Upper lobe of right lung (tissue), 1 donor: ENCODE data around the gene ALOX12B. TPM values are rescaled to one million over a fixed set of nuclear protein-coding genes. Genes with fewer than 3 reads are reported as not detected.
A peak's percentile ranks its signal among the peaks of the same experiment; 100 is the strongest.

Experiments used
- ATAC-seq: fragments of 200-7000 bp; cut with Tn5 transposase; one replicate; pipeline ENCODE4 v1.9.1; 2020; ENCODE audit warnings: mild to moderate bottlenecking, moderate library complexity
- DNase-seq: peaks from one replicate; pipeline ENCODE4 v3.0.0-alpha.2; 2020
- H3K27ac ChIP-seq: fragments of 200-600 bp; one replicate; pipeline ENCODE4 v1.8.0; 2022
- H3K27me3 ChIP-seq: fragments of 200-600 bp; one replicate; pipeline ENCODE4 v1.8.0; 2022; ENCODE audit warnings: mild to moderate bottlenecking
- H3K36me3 ChIP-seq: fragments of 200-600 bp; one replicate; pipeline ENCODE4 v1.8.0; 2022
- H3K4me1 ChIP-seq: fragments of 200-600 bp; one replicate; pipeline ENCODE4 v1.8.0; 2022
- H3K4me3 ChIP-seq: fragments of 200-600 bp; one replicate; pipeline ENCODE4 v1.8.0; 2022; ENCODE audit warnings: mild to moderate bottlenecking
- H3K9me3 ChIP-seq: fragments of 200-600 bp; one replicate; pipeline ENCODE4 v1.8.0; 2022
- CTCF ChIP-seq: fragments of 200-600 bp; IDR thresholded peaks from one replicate; pipeline ENCODE4 v1.8.0; 2022; ENCODE audit warnings: antibody characterized with exemption
- intact Hi-C: fragments of 100-400 bp; cut with DNase I; formaldehyde crosslinking; loops from one replicate; pipeline ENCODE4 v1.11.0; 2022
- total RNA-seq: library from RNA; stranded (reverse); fragmentation: NEBNext Ultra II Directional; extraction: Animal tissue kit (Norgen Biotek cat#: 25700); gene quantifications from one replicate; pipeline ENCODE4 v1.2.1, GENCODE V29; 2021
- donor health status: DM: no; HTN: yes; CAD: no; lungs with severe emphysema.

Gene ALOX12B
- total RNA-seq, 1 donor from 2014 or later: not detected

- TF ChIP-seq CTCF: no peak
- H3K9me3 ChIP-seq: no peaks in the 10 kb centered on the region
- H3K27ac ChIP-seq: no peak overlapping the region
- H3K36me3 ChIP-seq: no peaks in the 10 kb centered on the region
- peak overlapping the region; percentile 67 for H3K4me3 ChIP-seq
- H3K4me1 ChIP-seq: peaks cover 72% of the 10 kb centered on the region
- DNase-seq: no peak
- intact Hi-C loops: loop anchor here (5.0 kb wide), 1 partner anchor 64 kb away; no protein-coding TSS in a partner anchor
- no peak for ATAC-seq
- H3K27me3 ChIP-seq: peaks cover 22% of the 10 kb centered on the region
Measured at GRCh38 chr17:8122924-8123694, 35.6 kb upstream of the ALOX12B start.

- peak overlapping the region; percentile 67 for H3K4me3 ChIP-seq
- DNase-seq: no peak
- no peak for TF ChIP-seq CTCF
- no peak overlapping the region for H3K27ac ChIP-seq
- intact Hi-C loops: loop anchor here (5.0 kb wide), 1 partner anchor 65 kb away; no protein-coding TSS in a partner anchor
- no peaks in the 10 kb centered on the region for H3K9me3 ChIP-seq
- no peak for ATAC-seq
- peaks cover 23% of the 10 kb centered on the region for H3K27me3 ChIP-seq
- no peaks in the 10 kb centered on the region for H3K36me3 ChIP-seq
- H3K4me1 ChIP-seq: peaks cover 79% of the 10 kb centered on the region
Measured at GRCh38 chr17:8122422-8122923, 35.0 kb upstream of the ALOX12B start.

- H3K36me3 ChIP-seq: no peaks in the 10 kb centered on the region
- peak; percentile 33 for TF ChIP-seq CTCF
- DNase-seq: no peak
- no peak overlapping the region for H3K27ac ChIP-seq
- peaks cover 29% of the 10 kb centered on the region for H3K27me3 ChIP-seq
- H3K4me3 ChIP-seq: peak overlapping the region; percentile 67
- peak; percentile 21 for ATAC-seq
- H3K9me3 ChIP-seq: no peaks in the 10 kb centered on the region
- H3K4me1 ChIP-seq: peaks cover 77% of the 10 kb centered on the region
- intact Hi-C loops: loop anchor here (5.0 kb wide), 1 partner anchor 65 kb away; no protein-coding TSS in a partner anchor
Measured at GRCh38 chr17:8121681-8122421, 34.3 kb upstream of the ALOX12B start.

- Histone ChIP-seq H3K27me3 (peaks cover 34% of the 10 kb centered on the region), H3K4me3 (peak overlapping the region; percentile 67), H3K36me3 (no peaks in the 10 kb centered on the region), H3K4me1 (peaks cover 75% of the 10 kb centered on the region), H3K9me3 (no peaks in the 10 kb centered on the region), H3K27ac (no peak overlapping the region)
- intact Hi-C loops: loop anchor here (5.0 kb wide), 1 partner anchor 66 kb away; no protein-coding TSS in a partner anchor
- TF ChIP-seq CTCF: no peak
- ATAC-seq: no peak
- DNase-seq: no peak
Measured at GRCh38 chr17:8121407-8121680, 33.8 kb upstream of the ALOX12B start.

GRCh38 chr17:8120520-8121406 is 33.2 kb upstream of the ALOX12B start:
- Histone ChIP-seq H3K27me3 (peaks cover 38% of the 10 kb centered on the region), H3K27ac (no peak overlapping the region), H3K9me3 (no peaks in the 10 kb centered on the region), H3K4me3 (peak overlapping the region; percentile 67), H3K4me1 (peaks cover 69% of the 10 kb centered on the region), H3K36me3 (no peaks in the 10 kb centered on the region)
- DNase-seq (peak; percentile 85), ATAC-seq (peak; percentile 4)
- intact Hi-C loops: loop anchor here (5.0 kb wide), 1 partner anchor 67 kb away; no protein-coding TSS in a partner anchor
- TF ChIP-seq CTCF: peak; percentile 31
